HepG2 (cell line): ENCODE measurements around the gene ECEL1.

ENCODE experiments used
- MYC ChIP-seq: sonication (generic); formaldehyde crosslinking; IDR thresholded peaks from 2 replicates; pipeline ENCODE4 v1.9.0; 2021; ENCODE audit warnings: missing genetic modification reagents, borderline replicate concordance
- NR2F2 ChIP-seq: IDR thresholded peaks from 2 replicates; pipeline ENCODE4 v1.6.1; 2012; ENCODE audit warnings: low read depth, inconsistent platforms, borderline replicate concordance
- POLR2A ChIP-seq, 2 experiments: IDR thresholded peaks; 2 replicates each; pipeline ENCODE4 v1.6.1; 2011; ENCODE audit warnings: low read depth in 2 of 2, low read length in 2 of 2, mild to moderate bottlenecking in 1 of 2, moderate library complexity in 1 of 2; ENCODE audit not compliant: insufficient read depth in 1 of 2
- POLR2AphosphoS2 ChIP-seq: IDR thresholded peaks from 2 replicates; pipeline ENCODE4 v1.6.1; 2011; ENCODE audit warnings: low read depth, low read length, improper control_type of control experiment
- POLR2AphosphoS5 ChIP-seq: IDR thresholded peaks from 2 replicates; pipeline ENCODE4 v1.6.1; 2012; ENCODE audit warnings: low read depth, low read length
- ZNF30 ChIP-seq: sonication (generic); formaldehyde crosslinking; IDR thresholded peaks from 2 replicates; pipeline ENCODE4 v1.5.0; 2020; ENCODE audit warnings: mild to moderate bottlenecking, missing genetic modification reagents
- ZNF549 ChIP-seq: sonication (generic); formaldehyde crosslinking; IDR thresholded peaks from 2 replicates; pipeline ENCODE4 v1.5.0; 2020; ENCODE audit warnings: missing genetic modification reagents
- TF ChIP-seq, protein P1 (sequence below): fragments of 450-650 bp; IDR thresholded peaks from 2 replicates; pipeline ENCODE4 v1.6.1; 2017
- TF ChIP-seq, protein P2 (sequence below): sonication (generic); formaldehyde crosslinking; IDR thresholded peaks from 2 replicates; pipeline ENCODE4 v1.4.0; 2020; ENCODE audit warnings: missing genetic modification reagents
- TF ChIP-seq, protein P3 (sequence below): sonication (generic); formaldehyde crosslinking; IDR thresholded peaks from 2 replicates; pipeline ENCODE4 v1.5.0; 2020; ENCODE audit warnings: mild to moderate bottlenecking, missing genetic modification reagents, moderate library complexity
- TF ChIP-seq, protein P4 (sequence below): IDR thresholded peaks from 2 replicates; pipeline ENCODE4 v1.6.1; 2012; ENCODE audit warnings: low read depth, low read length, improper control_type of control experiment

DNA sequence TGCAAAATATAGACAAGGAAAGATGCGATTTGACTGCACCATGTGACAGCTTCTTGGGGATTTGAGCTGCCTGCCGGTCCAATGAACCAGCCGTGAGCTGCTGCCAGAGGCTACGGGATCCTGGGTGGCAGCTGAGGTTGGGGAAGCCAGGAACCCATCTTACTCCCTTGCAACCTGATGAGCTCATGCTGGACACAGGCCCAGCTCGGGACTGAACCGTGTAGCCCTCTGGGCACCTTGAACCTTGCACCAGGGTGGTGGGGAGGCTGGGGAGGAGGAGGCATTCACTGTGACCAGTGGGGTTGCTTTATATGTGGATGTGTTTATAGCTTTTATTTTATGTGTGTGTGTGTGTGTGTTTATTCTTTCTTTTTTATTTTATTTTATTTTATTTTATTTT lies 22.6 kb downstream of the ECEL1 start:
- TF ChIP-seq, protein P1, sequence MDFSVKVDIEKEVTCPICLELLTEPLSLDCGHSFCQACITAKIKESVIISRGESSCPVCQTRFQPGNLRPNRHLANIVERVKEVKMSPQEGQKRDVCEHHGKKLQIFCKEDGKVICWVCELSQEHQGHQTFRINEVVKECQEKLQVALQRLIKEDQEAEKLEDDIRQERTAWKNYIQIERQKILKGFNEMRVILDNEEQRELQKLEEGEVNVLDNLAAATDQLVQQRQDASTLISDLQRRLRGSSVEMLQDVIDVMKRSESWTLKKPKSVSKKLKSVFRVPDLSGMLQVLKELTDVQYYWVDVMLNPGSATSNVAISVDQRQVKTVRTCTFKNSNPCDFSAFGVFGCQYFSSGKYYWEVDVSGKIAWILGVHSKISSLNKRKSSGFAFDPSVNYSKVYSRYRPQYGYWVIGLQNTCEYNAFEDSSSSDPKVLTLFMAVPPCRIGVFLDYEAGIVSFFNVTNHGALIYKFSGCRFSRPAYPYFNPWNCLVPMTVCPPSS, result no peak
- no peak for TF ChIP-seq POLR2A (IDR thresholded peaks at IDR 0.05; ENCODE audit: insufficient read depth in 1 of 2, low read depth in 2 of 2, low read length in 2 of 2)
- TF ChIP-seq ZNF549 (CRISPR knock-in tag), result no peak
- TF ChIP-seq, protein P2, sequence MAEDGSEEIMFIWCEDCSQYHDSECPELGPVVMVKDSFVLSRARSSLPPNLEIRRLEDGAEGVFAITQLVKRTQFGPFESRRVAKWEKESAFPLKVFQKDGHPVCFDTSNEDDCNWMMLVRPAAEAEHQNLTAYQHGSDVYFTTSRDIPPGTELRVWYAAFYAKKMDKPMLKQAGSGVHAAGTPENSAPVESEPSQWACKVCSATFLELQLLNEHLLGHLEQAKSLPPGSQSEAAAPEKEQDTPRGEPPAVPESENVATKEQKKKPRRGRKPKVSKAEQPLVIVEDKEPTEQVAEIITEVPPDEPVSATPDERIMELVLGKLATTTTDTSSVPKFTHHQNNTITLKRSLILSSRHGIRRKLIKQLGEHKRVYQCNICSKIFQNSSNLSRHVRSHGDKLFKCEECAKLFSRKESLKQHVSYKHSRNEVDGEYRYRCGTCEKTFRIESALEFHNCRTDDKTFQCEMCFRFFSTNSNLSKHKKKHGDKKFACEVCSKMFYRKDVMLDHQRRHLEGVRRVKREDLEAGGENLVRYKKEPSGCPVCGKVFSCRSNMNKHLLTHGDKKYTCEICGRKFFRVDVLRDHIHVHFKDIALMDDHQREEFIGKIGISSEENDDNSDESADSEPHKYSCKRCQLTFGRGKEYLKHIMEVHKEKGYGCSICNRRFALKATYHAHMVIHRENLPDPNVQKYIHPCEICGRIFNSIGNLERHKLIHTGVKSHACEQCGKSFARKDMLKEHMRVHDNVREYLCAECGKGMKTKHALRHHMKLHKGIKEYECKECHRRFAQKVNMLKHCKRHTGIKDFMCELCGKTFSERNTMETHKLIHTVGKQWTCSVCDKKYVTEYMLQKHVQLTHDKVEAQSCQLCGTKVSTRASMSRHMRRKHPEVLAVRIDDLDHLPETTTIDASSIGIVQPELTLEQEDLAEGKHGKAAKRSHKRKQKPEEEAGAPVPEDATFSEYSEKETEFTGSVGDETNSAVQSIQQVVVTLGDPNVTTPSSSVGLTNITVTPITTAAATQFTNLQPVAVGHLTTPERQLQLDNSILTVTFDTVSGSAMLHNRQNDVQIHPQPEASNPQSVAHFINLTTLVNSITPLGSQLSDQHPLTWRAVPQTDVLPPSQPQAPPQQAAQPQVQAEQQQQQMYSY (CRISPR knock-in tag), result no peak
- TF ChIP-seq, protein P3, sequence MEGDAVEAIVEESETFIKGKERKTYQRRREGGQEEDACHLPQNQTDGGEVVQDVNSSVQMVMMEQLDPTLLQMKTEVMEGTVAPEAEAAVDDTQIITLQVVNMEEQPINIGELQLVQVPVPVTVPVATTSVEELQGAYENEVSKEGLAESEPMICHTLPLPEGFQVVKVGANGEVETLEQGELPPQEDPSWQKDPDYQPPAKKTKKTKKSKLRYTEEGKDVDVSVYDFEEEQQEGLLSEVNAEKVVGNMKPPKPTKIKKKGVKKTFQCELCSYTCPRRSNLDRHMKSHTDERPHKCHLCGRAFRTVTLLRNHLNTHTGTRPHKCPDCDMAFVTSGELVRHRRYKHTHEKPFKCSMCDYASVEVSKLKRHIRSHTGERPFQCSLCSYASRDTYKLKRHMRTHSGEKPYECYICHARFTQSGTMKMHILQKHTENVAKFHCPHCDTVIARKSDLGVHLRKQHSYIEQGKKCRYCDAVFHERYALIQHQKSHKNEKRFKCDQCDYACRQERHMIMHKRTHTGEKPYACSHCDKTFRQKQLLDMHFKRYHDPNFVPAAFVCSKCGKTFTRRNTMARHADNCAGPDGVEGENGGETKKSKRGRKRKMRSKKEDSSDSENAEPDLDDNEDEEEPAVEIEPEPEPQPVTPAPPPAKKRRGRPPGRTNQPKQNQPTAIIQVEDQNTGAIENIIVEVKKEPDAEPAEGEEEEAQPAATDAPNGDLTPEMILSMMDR (CRISPR knock-in tag), result no peak
- TF ChIP-seq POLR2AphosphoS2, result no peak
- TF ChIP-seq, protein P4, sequence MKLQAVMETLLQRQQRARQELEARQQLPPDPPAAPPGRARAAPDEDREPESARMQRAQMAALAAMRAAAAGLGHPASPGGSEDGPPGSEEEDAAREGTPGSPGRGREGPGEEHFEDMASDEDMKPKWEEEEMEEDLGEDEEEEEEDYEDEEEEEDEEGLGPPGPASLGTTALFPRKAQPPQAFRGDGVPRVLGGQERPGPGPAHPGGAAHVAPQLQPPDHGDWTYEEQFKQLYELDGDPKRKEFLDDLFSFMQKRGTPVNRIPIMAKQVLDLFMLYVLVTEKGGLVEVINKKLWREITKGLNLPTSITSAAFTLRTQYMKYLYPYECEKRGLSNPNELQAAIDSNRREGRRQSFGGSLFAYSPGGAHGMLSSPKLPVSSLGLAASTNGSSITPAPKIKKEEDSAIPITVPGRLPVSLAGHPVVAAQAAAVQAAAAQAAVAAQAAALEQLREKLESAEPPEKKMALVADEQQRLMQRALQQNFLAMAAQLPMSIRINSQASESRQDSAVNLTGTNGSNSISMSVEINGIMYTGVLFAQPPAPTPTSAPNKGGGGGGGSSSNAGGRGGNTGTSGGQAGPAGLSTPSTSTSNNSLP, result no peak
- TF ChIP-seq MYC (CRISPR knock-in tag), result no peak
- no peak for TF ChIP-seq ZNF30
- TF ChIP-seq NR2F2, result no peak
- TF ChIP-seq POLR2AphosphoS5, result no peak
